ENCODE results near the gene BRPF1. TPM values are rescaled to one million over a fixed set of nuclear protein-coding genes. Genes with fewer than 3 reads are reported as not detected.

BRPF1 gene
- total RNA-seq, 4 donors from 2014 or later = 18.0 to 25.4 (median 21.6) TPM

DNA sequence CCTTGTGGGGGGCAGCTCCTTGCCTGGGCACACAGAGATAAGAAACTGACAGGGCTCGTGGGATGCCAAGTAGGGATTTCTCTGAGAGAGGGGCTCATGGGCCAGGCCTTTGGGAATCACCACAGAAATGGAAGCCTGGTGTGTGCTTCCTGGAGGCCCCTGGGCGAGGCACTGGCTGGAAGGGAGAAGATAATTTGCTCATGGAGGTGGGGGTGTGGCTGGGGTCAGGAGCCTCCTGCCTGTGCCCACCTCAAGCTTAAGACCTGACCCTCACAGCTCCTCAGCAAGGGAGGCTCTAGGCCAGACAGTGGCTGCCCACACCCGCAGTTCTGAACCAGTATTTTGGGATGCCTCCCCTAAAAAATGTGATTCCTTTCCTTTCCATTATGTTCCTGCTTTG, 44.8 kb upstream of the BRPF1 start:
- Histone ChIP-seq H3K4me3 (no peak overlapping the region), H3K36me3 (peaks cover 0 to 100% of the 10 kb centered on the region in 2 donors), H3K4me1 (no peaks in the 10 kb centered on the region), H3K9me3 (no peaks in the 10 kb centered on the region), H3K27ac (no peak overlapping the region), H3K27me3 (no peaks in the 10 kb centered on the region)
- no peak for TF ChIP-seq POLR2AphosphoS5 (IDR thresholded peaks at IDR 0.05)
- TF ChIP-seq EP300 (IDR thresholded peaks at IDR 0.05) = no peak
- no peak for TF ChIP-seq POLR2A (IDR thresholded peaks at IDR 0.05)
- TF ChIP-seq, protein P1, sequence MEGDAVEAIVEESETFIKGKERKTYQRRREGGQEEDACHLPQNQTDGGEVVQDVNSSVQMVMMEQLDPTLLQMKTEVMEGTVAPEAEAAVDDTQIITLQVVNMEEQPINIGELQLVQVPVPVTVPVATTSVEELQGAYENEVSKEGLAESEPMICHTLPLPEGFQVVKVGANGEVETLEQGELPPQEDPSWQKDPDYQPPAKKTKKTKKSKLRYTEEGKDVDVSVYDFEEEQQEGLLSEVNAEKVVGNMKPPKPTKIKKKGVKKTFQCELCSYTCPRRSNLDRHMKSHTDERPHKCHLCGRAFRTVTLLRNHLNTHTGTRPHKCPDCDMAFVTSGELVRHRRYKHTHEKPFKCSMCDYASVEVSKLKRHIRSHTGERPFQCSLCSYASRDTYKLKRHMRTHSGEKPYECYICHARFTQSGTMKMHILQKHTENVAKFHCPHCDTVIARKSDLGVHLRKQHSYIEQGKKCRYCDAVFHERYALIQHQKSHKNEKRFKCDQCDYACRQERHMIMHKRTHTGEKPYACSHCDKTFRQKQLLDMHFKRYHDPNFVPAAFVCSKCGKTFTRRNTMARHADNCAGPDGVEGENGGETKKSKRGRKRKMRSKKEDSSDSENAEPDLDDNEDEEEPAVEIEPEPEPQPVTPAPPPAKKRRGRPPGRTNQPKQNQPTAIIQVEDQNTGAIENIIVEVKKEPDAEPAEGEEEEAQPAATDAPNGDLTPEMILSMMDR (IDR thresholded peaks at IDR 0.05) = no peak
- WGBS, 2 donors (ENCODE audit: low coverage in 1 of 2) = 83 to 92% methylated on average over 2 of the region's 3 CpGs
- no peak for ATAC-seq

DNA sequence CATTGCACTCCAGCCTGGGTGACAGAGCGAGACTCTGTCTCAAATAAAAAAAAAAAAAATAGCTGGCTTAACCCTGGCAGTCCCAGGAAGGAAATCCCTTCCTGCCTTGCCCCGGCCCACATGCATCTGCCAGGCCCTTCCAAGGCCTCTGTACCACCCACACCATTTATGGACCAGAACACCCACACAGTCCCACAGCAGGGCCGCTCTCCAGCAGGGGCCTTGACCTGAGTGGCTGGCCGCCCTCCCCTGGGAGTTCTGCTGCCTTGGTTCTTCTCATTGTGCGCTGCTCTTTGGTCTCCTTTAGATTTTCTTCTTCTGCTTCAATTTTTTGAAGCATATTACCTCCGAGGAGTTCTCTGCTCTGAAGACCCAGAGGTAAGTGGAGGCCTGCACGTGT, 44.0 kb upstream of the BRPF1 start:
- 73 to 81% methylated on average over 4 to 5 of the region's 7 CpGs for WGBS, 2 donors (ENCODE audit: low coverage in 1 of 2)
- TF ChIP-seq POLR2AphosphoS5 (IDR thresholded peaks at IDR 0.05) (no peak), EP300 (IDR thresholded peaks at IDR 0.05) (no peak), POLR2A (IDR thresholded peaks at IDR 0.05) (no peak)
- TF ChIP-seq, protein P1 (IDR thresholded peaks at IDR 0.05) = no peak
- no peak for ATAC-seq
- Histone ChIP-seq H3K4me1 (no peaks in the 10 kb centered on the region), H3K4me3 (no peak overlapping the region), H3K27me3 (no peaks in the 10 kb centered on the region), H3K27ac (no peak overlapping the region), H3K9me3 (no peaks in the 10 kb centered on the region), H3K36me3 (peaks cover 0 to 100% of the 10 kb centered on the region in 2 donors)

DNA sequence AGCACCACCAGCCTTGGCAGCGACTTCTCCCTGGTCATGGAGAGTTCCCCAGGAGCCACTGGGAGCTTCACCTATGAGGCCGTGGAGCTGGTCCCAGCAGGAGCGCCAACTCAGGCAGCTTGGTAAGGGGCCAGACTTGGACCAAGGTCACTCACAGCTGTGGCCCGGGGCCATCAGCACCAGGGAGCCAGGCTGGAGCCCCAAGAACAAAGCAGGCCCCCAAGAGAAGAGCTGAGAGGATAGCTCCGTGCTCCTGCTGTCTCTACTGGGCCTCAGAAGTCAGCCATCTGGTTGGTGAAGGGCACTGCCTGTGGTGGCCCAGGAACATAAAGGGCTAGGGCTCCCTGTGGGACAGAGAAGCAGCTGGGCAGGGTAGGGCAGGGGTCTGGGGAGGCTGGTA, 42.6 kb upstream of the BRPF1 start:
- H3K9me3 ChIP-seq = no peaks in the 10 kb centered on the region
- no peaks in the 10 kb centered on the region for H3K27me3 ChIP-seq
- no peak for ATAC-seq
- peaks cover 0 to 100% of the 10 kb centered on the region in 2 donors for H3K36me3 ChIP-seq
- TF ChIP-seq POLR2AphosphoS5 (IDR thresholded peaks at IDR 0.05) = no peak
- H3K4me1 ChIP-seq = no peaks in the 10 kb centered on the region
- 100% methylated on average over 1 of the region's 5 CpGs for WGBS, 2 donors (ENCODE audit: low coverage in 1 of 2)
- H3K27ac ChIP-seq = no peak overlapping the region
- no peak overlapping the region for H3K4me3 ChIP-seq

DNA sequence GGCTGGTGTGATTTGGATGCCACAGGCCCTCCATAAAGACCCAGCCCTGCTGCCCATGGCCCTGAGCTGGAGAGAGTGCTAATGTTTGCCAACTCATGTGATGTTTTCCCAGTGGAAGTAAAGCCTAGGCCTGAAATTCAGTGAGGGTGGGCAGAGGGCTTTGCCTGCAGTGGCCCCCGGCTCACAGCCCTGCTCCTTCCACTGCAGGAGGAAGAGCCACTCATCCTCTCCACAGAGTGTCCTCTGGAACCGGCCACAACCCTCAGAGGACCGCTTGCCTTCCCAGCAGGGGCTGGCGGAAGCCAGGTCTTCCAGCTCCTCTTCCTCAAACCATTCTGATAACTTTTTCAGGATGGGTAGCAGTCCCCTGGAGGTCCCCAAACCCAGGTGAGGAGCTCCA, 41.8 kb upstream of the BRPF1 start:
- 86% methylated on average over 1 of the region's 4 CpGs; no CpG with 5 or more reads in 1 of the 2 donors for WGBS, 2 donors (ENCODE audit: low coverage in 1 of 2)
- ATAC-seq = no peak
- H3K4me1 ChIP-seq = no peaks in the 10 kb centered on the region
- H3K4me3 ChIP-seq = no peak overlapping the region
- TF ChIP-seq EP300 (IDR thresholded peaks at IDR 0.05) (no peak), POLR2A (IDR thresholded peaks at IDR 0.05) (no peak), POLR2AphosphoS5 (IDR thresholded peaks at IDR 0.05) (no peak)
- TF ChIP-seq, protein P1 (IDR thresholded peaks at IDR 0.05) = no peak
- H3K27ac ChIP-seq = no peak overlapping the region
- H3K27me3 ChIP-seq = no peaks in the 10 kb centered on the region
- H3K9me3 ChIP-seq = no peaks in the 10 kb centered on the region
- peaks cover 0 to 100% of the 10 kb centered on the region in 2 donors for H3K36me3 ChIP-seq

DNA sequence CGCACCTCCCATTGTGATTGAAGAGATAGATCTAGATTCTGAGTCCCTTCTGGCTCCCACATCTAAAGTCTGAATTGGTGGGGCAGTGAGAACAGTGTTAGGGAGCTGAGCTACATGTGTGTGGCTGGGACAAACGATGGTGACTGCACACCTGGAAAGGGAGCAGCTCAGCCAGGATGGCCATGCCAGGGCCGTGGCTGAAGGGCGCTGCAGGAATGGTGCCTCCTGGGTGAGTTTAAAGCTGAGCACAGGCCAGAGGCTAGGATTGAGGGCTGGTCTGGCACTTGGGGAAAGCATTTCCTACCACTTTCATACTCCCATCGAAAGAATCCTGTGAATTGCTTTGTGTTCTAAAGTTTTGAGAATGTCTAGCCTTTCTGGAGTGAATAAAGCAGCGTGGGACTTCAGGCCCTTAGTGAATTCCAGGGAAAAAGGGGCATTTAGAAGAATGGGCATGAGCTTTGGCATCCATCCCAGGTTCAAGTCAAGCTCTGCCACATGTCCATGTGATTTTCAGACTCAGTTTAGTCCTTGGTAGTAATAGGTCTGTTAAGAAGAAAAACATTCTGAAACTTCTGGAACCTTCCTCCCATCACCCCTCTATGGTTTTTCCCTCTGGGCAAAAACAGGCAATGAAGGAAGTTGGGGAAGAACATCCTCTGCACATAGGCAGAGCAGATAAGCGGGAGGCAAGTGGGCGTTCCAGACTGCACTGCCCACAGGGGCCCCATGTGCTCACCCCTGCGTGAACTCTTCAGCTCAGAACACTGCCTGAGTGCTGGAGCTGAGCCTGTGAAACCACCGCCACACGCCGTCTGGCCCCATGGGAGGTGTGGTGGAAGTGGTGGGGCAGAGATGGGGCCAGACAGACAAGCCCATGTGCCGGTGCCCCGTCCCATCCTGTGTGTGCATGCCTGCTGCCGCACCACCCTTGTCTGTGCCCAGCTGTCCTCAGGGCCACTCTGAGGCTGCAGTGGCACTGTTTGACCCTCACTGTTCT, 40.8 kb upstream of the BRPF1 start:
- no peaks in the 10 kb centered on the region for H3K9me3 ChIP-seq
- no peaks in the 10 kb centered on the region for H3K4me1 ChIP-seq
- no peak overlapping the region for H3K27ac ChIP-seq
- WGBS, 2 donors (ENCODE audit: low coverage in 1 of 2) = 79 to 85% methylated on average over 2 to 11 of the region's 15 CpGs
- no peaks in the 10 kb centered on the region for H3K27me3 ChIP-seq
- ATAC-seq = no peak
- TF ChIP-seq POLR2AphosphoS5 (IDR thresholded peaks at IDR 0.05) (no peak), EP300 (IDR thresholded peaks at IDR 0.05) (no peak), POLR2A (IDR thresholded peaks at IDR 0.05) (no peak)
- TF ChIP-seq, protein P1 (IDR thresholded peaks at IDR 0.05) = no peak
- peaks cover 0 to 100% of the 10 kb centered on the region in 2 donors for H3K36me3 ChIP-seq
- H3K4me3 ChIP-seq = no peak overlapping the region
